K562 (cell line): ENCODE data around the gene CCDC175. TPM values are rescaled to one million over a fixed set of nuclear protein-coding genes. Genes with fewer than 3 reads are reported as not detected.

ENCODE experiments used
- ATAC-seq: fragments of 200-7000 bp; cut with Tn5 transposase; 3 replicates; pipeline ENCODE4 v1.9.1; 2020; ENCODE audit warnings: moderate library complexity
- BruUV-seq: library from RNA; stranded (reverse); fragments of 400-500 nt; replicated peaks from 2 replicates; lab custom pipeline; 2021; lab: Mats Ljungman, UMichigan
- CTCF ChIA-PET: fragments of 300-600 bp; formaldehyde crosslinking; extraction: SDS; loops from one replicate; lab custom pipeline; 2021; ENCODE audit warnings: low intra/inter-chr PET ratio; lab: Yijun Ruan, JAX
- POLR2A ChIA-PET: fragments of 300-600, 350-650 bp; sonication (Branson Sonifier 250); formaldehyde crosslinking; extraction: SDS; loops from one replicate; lab custom pipeline; 2021; ENCODE audit warnings: antibody characterized with exemption, inconsistent platforms; lab: Yijun Ruan, JAX
- DNase-seq, 4 experiments: peaks; one replicate each; pipeline versions ENCODE4 v3.0.0 to v3.0.0-alpha.2; 2011 to 2018; ENCODE audit warnings: low spot score in 3 of 4, mixed read lengths in 3 of 4; ENCODE audit errors: extremely low read depth in 1 of 4
- FAIRE-seq: peaks from 2 replicates; lab custom pipeline; 2011; peaks lifted over from hg19 to GRCh38; lab: Jason Lieb, UNC
- H2AFZ ChIP-seq: 2 replicates; pipeline ENCODE4 v1.6.0; 2011; ENCODE audit warnings: low read depth, low read length, control low read depth, inconsistent platforms
- H3K27ac ChIP-seq: fragments of 200-600 bp; 3 replicates; pipeline ENCODE4 v1.8.0; 2011; ENCODE audit warnings: low read depth, mild to moderate bottlenecking, control low read depth, inconsistent platforms, low read length, moderate library complexity, mixed read lengths; ENCODE audit errors: extremely low read depth
- H3K27me3 ChIP-seq, 2 experiments: fragments of 300-600 bp in 1 of 2; 2 replicates in 1 of 2; 3 replicates in 1 of 2; pipeline versions ENCODE4 v1.6.0 to v1.8.0; 2011; ENCODE audit warnings: inconsistent platforms in 2 of 2, low read length in 2 of 2, mild to moderate bottlenecking in 1 of 2, mixed read lengths in 1 of 2, moderate library complexity in 1 of 2; ENCODE audit not compliant: control insufficient read depth in 2 of 2, insufficient read depth in 2 of 2
- H3K36me3 ChIP-seq: fragments of 300-600 bp; 3 replicates; pipeline ENCODE4 v1.8.0; 2011; ENCODE audit warnings: mild to moderate bottlenecking, low read length, inconsistent platforms; ENCODE audit not compliant: control insufficient read depth, insufficient read depth
- H3K4me1 ChIP-seq, 2 experiments: fragments of 200-600 bp in 1 of 2; replicated peaks in 1 of 2; 2 replicates in 1 of 2; 3 replicates in 1 of 2; pipeline versions ENCODE4 v1.5.1 to v1.8.0; 2011; ENCODE audit warnings: inconsistent platforms in 2 of 2, low read length in 2 of 2, mild to moderate bottlenecking in 1 of 2, mixed read lengths in 1 of 2, moderate library complexity in 1 of 2; ENCODE audit not compliant: control insufficient read depth in 2 of 2, insufficient read depth in 2 of 2
- H3K4me2 ChIP-seq: 2 replicates; pipeline ENCODE4 v1.6.1; 2011; ENCODE audit warnings: low read length, control low read depth, inconsistent platforms, mixed read lengths; ENCODE audit not compliant: insufficient read depth
- H3K4me3 ChIP-seq: fragments of 200-600 bp; sonication (generic), shearing (Covaris generic); 2 replicates; pipeline ENCODE4 v1.5.1; 2016; ENCODE audit warnings: control low read depth, inconsistent platforms
- H3K79me2 ChIP-seq: fragments of 200-600 bp; 3 replicates; pipeline ENCODE4 v1.8.0; 2011; ENCODE audit warnings: low read length, inconsistent platforms; ENCODE audit not compliant: control insufficient read depth, insufficient read depth
- H3K9ac ChIP-seq, 2 experiments: 2 replicates each; pipeline versions ENCODE4 v1.6.0 to v1.6.1; 2011; ENCODE audit warnings: low read depth in 2 of 2, low read length in 2 of 2, control low read depth in 1 of 2, inconsistent platforms in 1 of 2, mild to moderate bottlenecking in 1 of 2, mixed read lengths in 1 of 2; ENCODE audit not compliant: insufficient read depth in 1 of 2
- H3K9me1 ChIP-seq: one replicate; pipeline ENCODE4 v1.6.0; 2011; ENCODE audit warnings: inconsistent platforms, mild to moderate bottlenecking, low read length, moderate library complexity; ENCODE audit not compliant: control insufficient read depth, insufficient read depth
- H3K9me3 ChIP-seq: replicated peaks from 2 replicates; pipeline ENCODE4 v1.5.1; 2011; ENCODE audit warnings: low read depth, low read length, inconsistent platforms; ENCODE audit not compliant: control insufficient read depth, insufficient read depth
- H4K20me1 ChIP-seq: replicated peaks from 2 replicates; pipeline ENCODE4 v1.6.1; 2011; ENCODE audit warnings: low read length, inconsistent platforms, mixed read lengths; ENCODE audit not compliant: control insufficient read depth, insufficient read depth
- CTBP1 ChIP-seq: fragments of 450-650 bp; IDR thresholded peaks from 2 replicates; pipeline ENCODE4 v1.6.1; 2016; ENCODE audit warnings: borderline replicate concordance
- DNMT1 ChIP-seq: fragments of 450-650 bp; IDR thresholded peaks from 2 replicates; pipeline ENCODE4 v1.6.1; 2016; ENCODE audit warnings: antibody characterized with exemption, mild to moderate bottlenecking
- GABPB2 ChIP-seq: fragments of 250-450 bp; sonication (Bioruptor Pico); conservative IDR thresholded peaks from 2 replicates; pipeline ENCODE4 v1.5.1; 2021; ENCODE audit warnings: mild to moderate bottlenecking
- HNRNPL ChIP-seq: fragments of 200-400 bp; formaldehyde crosslinking; IDR thresholded peaks from 2 replicates; pipeline ENCODE4 v1.6.1; 2017; ENCODE audit warnings: low read depth, mild to moderate bottlenecking, low read length
- JUNB ChIP-seq: fragments of 450-650 bp; formaldehyde crosslinking; conservative IDR thresholded peaks from 2 replicates; pipeline ENCODE4 v1.4.0; 2020; ENCODE audit warnings: mild to moderate bottlenecking
- L3MBTL2 ChIP-seq: fragments of 450-650 bp; IDR thresholded peaks from 2 replicates; pipeline ENCODE4 v1.6.1; 2016; ENCODE audit warnings: mild to moderate bottlenecking, moderate library complexity
- PATZ1 ChIP-seq: fragments of 250-450 bp; sonication (Bioruptor Pico); IDR thresholded peaks from 2 replicates; pipeline ENCODE4 v1.5.0; 2020; ENCODE audit warnings: mild to moderate bottlenecking, borderline replicate concordance
- RNF219 ChIP-seq: fragments of 250-450 bp; sonication (Bioruptor Pico); IDR thresholded peaks from 2 replicates; pipeline ENCODE4 v1.5.0; 2022; ENCODE audit warnings: mild to moderate bottlenecking
- SMARCA5 ChIP-seq: fragments of 450-650 bp; IDR thresholded peaks from 2 replicates; pipeline ENCODE4 v1.6.1; 2016
- XRCC3 ChIP-seq: fragments of 450-650 bp; IDR thresholded peaks from 2 replicates; pipeline ENCODE4 v1.6.1; 2017; ENCODE audit warnings: mild to moderate bottlenecking, moderate library complexity
- ZBTB2 ChIP-seq: fragments of 450-650 bp; IDR thresholded peaks from 2 replicates; pipeline ENCODE4 v1.6.1; 2016; ENCODE audit warnings: antibody characterized with exemption
- ZKSCAN1 ChIP-seq: fragments of 150-350 bp; IDR thresholded peaks from 2 replicates; pipeline ENCODE4 v1.6.1; 2016; ENCODE audit warnings: low read depth, low read length
- ZNF695 ChIP-seq: fragments of 450-650 bp; formaldehyde crosslinking; IDR thresholded peaks from 2 replicates; pipeline ENCODE4 v1.4.0; 2020; ENCODE audit warnings: mild to moderate bottlenecking, moderate library complexity
- ZNF696 ChIP-seq: fragments of 250-450 bp; sonication (Bioruptor Pico); conservative IDR thresholded peaks from 2 replicates; pipeline ENCODE4 v1.4.0; 2020; ENCODE audit warnings: mild to moderate bottlenecking, moderate library complexity
- WGBS: fragments of 100-300 bp; shearing (Covaris generic); methylation state at CpG from one replicate; pipeline ENCODE4 v1.1.6; 2016; ENCODE audit warnings: low coverage, mixed read lengths; ENCODE audit not compliant: insufficient coverage; ENCODE audit errors: missing lambda C conversion rate; 5-methylcytosine and 5-hydroxymethylcytosine counted together
- in situ Hi-C: fragments of 300-500 bp; cut with MboI; formaldehyde crosslinking; loops from 4 replicates; pipeline ENCODE4 v1.15.0; 2018; ENCODE audit warnings: inconsistent platforms, mixed read lengths
- intact Hi-C: fragments of 100-400 bp; cut with micrococcal nuclease; formaldehyde crosslinking; loops from 2 replicates; pipeline ENCODE4 v1.14.2; 2022
- polyA plus RNA-seq, 8 experiments: library from polyadenylated mRNA; depleted of rRNA in 4 of 8; stranded (reverse) in 5 of 8; unstranded in 3 of 8; fragments of >200 nt; fragmentation: Nextera tagmentation in 2 of 8; fragmentation: Illumina TruSeq in 1 of 8; extraction: Ambion mirVana in 2 of 8; extraction: Trizol in 1 of 8; gene quantifications; 2 replicates each; pipeline versions ENCODE4 v1.2.1 to v1.2.3, GENCODE V29; 2011 to 2014; ENCODE audit warnings: inconsistent platforms in 1 of 8, missing spikeins in 1 of 8
- total RNA-seq, 7 experiments: library from RNA; depleted of rRNA in 6 of 7; stranded (reverse); fragments of >200 nt in 6 of 7; fragmentation: Illumina TruSeq in 2 of 7; extraction: Trizol in 2 of 7; gene quantifications; 2 replicates each; pipeline versions ENCODE4 v1.2.1 to v1.2.3, GENCODE V29; 2011 to 2021; ENCODE audit warnings: low replicate concordance in 1 of 7

CCDC175 gene
- total and polyA plus RNA-seq, 9 of the 15 experiments (the other 6 are each of a cell fraction or from before 2014, with no cell fraction given), result not detected

GRCh38 chr14:59565087-59565486 is 11.5 kb downstream of the CCDC175 start:
- Histone ChIP-seq H3K9me3 (no peaks in the 10 kb centered on the region), H3K27me3 (no peaks in the 10 kb centered on the region), H3K4me2 (no peak overlapping the region), H3K9me1 (no peaks in the 10 kb centered on the region), H3K9ac (no peak overlapping the region), H3K36me3 (no peaks in the 10 kb centered on the region), H3K4me1 (no peaks in the 10 kb centered on the region), H4K20me1 (no peaks in the 10 kb centered on the region), H3K27ac (no peak overlapping the region), H2AFZ (no peak overlapping the region), H3K79me2 (no peaks in the 10 kb centered on the region), H3K4me3 (no peak overlapping the region)
- no peak for ATAC-seq
- in situ Hi-C loops (no loop called here), intact Hi-C loops (no loop called here)
- TF ChIP-seq SMARCA5 (no peak), ZNF696 (CRISPR knock-in tag) (no peak), ZKSCAN1 (no peak), CTBP1 (no peak), PATZ1 (no peak), GABPB2 (CRISPR knock-in tag) (no peak), XRCC3 (no peak), L3MBTL2 (no peak), ZBTB2 (no peak), ZNF695 (CRISPR knock-in tag) (no peak), JUNB (CRISPR knock-in tag) (no peak), RNF219 (CRISPR knock-in tag) (no peak), HNRNPL (no peak), DNMT1 (no peak)
- ChIA-PET CTCF (no interaction called here), POLR2A (no interaction called here)
- DNase-seq, result no peak
- no peak for FAIRE-seq
- 0% methylated on average over 1 of the region's 1 CpG for WGBS
- BruUV-seq, result no TSS peak
